Effector CD8-positive, alpha-beta T cell (primary cell): ENCODE results near the gene BDP1.
"Not testable (repeated sequence)": the region's sequence is repeated elsewhere in the genome, so short reads cannot be mapped to it uniquely, and the experiment has no call there.

ENCODE experiments used
- DNase-seq: peaks from one replicate; lab custom pipeline; 2025; lab: John Stamatoyannopoulos, UW
- total RNA-seq, 4 experiments: gene quantifications; one replicate each; lab custom pipeline; 2026; lab: John Stamatoyannopoulos, UW

The BDP1 gene
- 228 to 376 (median 312) reads per million in 4 experiments for total RNA-seq

- peak; percentile 92 for DNase-seq
Measured at GRCh38 chr5:71455427-71456361, at the start of gene BDP1. BDP1 (plus strand) TSS chr5:71455651; CDS start chr5:71455878, 227 bp downstream.

GRCh38 chr5:71410088-71410487, 45.4 kb upstream of the BDP1 start:
- DNase-seq = not testable (repeated sequence)

- DNase-seq = not testable (repeated sequence)
Measured at GRCh38 chr5:71415626-71416025, 39.8 kb upstream of the BDP1 start.

GRCh38 chr5:71418026-71418425, 37.4 kb upstream of the BDP1 start:
- DNase-seq = not testable (repeated sequence)

GRCh38 chr5:71421278-71421677, 34.2 kb upstream of the BDP1 start:
- DNase-seq = not testable (repeated sequence)

- DNase-seq = not testable (repeated sequence)
Measured at GRCh38 chr5:71423896-71424295, 31.6 kb upstream of the BDP1 start.

- DNase-seq = not testable (repeated sequence)
Measured at GRCh38 chr5:71426686-71427474, 28.6 kb upstream of the BDP1 start.

GRCh38 chr5:71432410-71432809, 23.0 kb upstream of the BDP1 start:
- not testable (repeated sequence) for DNase-seq

GRCh38 chr5:71434825-71435224, 20.6 kb upstream of the BDP1 start:
- not testable (repeated sequence) for DNase-seq

- DNase-seq = not testable (repeated sequence)
Measured at GRCh38 chr5:71441564-71441963, 13.9 kb upstream of the BDP1 start.

- not testable (repeated sequence) for DNase-seq
Measured at GRCh38 chr5:71443891-71444290, 11.6 kb upstream of the BDP1 start.

GRCh38 chr5:71445015-71445414, 10.4 kb upstream of the BDP1 start:
- DNase-seq = not testable (repeated sequence)

GRCh38 chr5:71445523-71446152, 9.8 kb upstream of the BDP1 start:
- not testable (repeated sequence) for DNase-seq

GRCh38 chr5:71446540-71447216, 8.8 kb upstream of the BDP1 start:
- DNase-seq = not testable (repeated sequence)

GRCh38 chr5:71447218-71447808, 8.1 kb upstream of the BDP1 start:
- DNase-seq = peak; percentile 22

GRCh38 chr5:71452876-71453275, 2.6 kb upstream of the BDP1 start:
- no peak for DNase-seq

- DNase-seq = no peak
Measured at GRCh38 chr5:71454913-71455312, 538 bp upstream of the BDP1 start.

GRCh38 chr5:71456362-71456743, 902 bp downstream of the BDP1 start:
- no peak for DNase-seq

GRCh38 chr5:71457106-71457505, 1.7 kb downstream of the BDP1 start:
- no peak for DNase-seq

- DNase-seq = no peak
Measured at GRCh38 chr5:71460693-71461092, 5.2 kb downstream of the BDP1 start.

GRCh38 chr5:71461360-71461759, 5.9 kb downstream of the BDP1 start:
- DNase-seq = no peak
